ENCODE data around the gene TAF11L4. TPM values are rescaled to one million over a fixed set of nuclear protein-coding genes. Genes with fewer than 3 reads are reported as not detected.
"Not testable (repeated sequence)": the region's sequence is repeated elsewhere in the genome, so short reads cannot be mapped to it uniquely, and the experiment has no call there.

The TAF11L4 gene
- not detected for total RNA-seq

DNA sequence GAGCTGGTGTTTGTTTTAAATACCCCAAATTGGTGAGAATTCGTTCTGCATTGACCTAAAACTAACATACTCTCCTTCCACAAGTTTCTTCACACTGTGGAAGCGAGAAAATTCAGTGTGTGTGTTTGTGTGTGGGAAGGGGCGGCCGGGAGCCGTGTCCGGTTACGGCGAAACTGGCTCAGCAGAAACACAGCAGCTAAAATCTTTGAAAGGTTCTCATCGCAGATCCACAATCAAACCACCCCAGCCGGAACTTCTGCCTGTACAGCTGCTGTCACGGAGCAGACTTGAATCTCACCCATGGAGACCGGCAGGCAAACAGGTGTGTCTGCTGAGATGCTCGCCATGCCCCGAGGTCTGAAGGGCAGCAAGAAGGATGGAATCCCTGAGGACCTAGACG lies at the start of gene TAF11L4:
Gene TAF11L4, plus strand, starts transcription at position 301 of the 400 bp plus-strand sequence.
- DNase-seq: not testable (repeated sequence)

DNA sequence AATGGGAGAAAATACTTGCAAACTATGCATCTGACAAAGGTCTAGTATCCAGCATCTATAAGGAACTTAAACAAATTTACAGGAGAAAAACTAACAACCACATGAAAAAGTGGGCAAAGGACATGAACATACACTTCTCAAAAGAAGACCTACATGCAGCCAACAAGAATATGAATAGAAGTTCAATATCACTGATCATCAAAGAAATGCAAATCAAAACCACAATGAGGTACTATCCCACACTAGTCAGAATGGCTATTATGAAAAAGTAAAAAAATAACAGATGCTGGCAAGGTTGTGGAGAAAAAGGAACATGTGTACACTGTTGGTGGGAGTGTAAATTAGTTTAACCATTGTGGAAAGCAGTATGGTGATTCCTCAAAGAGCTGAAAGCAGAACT lies 46.5 kb upstream of the TAF11L4 start:
- not testable (repeated sequence) for DNase-seq

DNA sequence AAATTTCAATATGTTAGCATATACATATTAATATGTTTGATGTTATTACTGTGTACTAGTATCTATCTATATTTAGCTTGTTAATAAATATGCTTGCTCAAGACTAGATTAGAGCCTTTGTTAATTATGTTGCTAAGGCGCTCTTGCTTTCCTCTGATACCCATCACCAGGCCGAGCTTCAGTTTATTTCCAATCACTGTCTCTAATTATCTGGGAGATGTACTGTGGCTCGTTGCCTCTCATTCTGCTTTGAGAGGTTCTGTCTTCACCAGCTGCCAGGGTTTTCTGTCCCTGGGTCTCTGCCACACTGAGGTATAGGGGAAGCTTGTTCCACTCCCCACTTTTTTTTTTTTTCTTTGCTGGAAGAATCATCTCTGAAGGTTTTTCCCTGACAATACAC lies 44.6 kb upstream of the TAF11L4 start:
- no peak for DNase-seq

- DNase-seq: no peak
These were observed 43.9 kb upstream of the TAF11L4 start for GRCh38 chr5:17477573-17478265.

GRCh38 chr5:17481378-17481777 lies 40.2 kb upstream of the TAF11L4 start:
- no peak for DNase-seq

DNA sequence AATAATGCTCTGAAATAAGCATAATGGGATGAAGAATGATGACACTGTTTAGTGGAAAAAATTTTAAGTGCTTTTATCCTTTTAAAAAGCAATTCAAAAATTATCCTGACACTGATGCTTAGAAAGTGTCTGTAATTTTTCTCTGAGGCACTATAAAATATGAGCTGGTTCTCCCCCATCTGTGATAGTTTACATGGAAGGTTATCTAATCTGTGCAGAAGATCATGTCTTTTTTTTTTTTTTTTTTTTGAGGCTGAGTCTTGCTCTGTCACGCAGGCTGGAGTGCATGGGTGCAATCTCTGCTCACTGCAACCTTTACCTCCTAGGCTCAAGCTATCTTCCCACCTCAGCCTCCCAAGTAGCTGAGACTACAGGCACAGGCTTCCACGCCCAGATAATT lies 38.8 kb upstream of the TAF11L4 start:
- DNase-seq: no peak

DNA sequence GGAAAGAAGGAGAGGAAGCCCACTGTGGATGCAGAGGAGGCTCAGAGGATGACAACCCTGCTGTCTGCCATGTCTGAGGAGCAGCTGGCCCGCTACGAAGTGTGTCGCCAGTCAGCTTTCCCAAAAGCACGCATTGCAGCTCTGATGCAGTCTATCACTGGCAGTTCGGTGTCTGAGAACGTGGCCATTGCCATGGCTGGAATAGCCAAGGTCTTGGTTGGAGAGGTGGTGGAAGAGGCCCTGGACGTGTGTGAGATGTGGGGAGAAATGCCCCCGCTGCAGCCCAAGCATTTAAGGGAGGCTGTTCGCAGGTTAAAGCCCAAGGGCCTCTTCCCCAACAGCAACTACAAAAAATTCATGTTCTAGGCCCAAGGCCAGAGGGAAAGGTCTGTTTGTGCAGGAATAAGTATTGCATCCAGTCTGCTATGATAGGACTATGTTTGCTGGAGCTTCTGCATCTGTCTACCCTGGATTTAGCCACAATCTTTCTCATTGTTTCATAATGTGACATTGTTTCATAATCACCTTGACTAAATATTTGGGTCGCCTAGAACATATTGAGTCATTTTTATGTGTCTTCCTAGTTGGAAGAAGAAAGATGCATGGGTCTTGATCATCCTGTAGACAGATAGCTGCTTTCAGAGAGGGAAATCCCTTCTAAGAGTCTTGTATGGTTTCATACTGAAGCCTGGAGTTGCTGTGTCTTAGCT lies 35.0 kb upstream of the TAF11L4 start:
- DNase-seq: not testable (repeated sequence)

DNA sequence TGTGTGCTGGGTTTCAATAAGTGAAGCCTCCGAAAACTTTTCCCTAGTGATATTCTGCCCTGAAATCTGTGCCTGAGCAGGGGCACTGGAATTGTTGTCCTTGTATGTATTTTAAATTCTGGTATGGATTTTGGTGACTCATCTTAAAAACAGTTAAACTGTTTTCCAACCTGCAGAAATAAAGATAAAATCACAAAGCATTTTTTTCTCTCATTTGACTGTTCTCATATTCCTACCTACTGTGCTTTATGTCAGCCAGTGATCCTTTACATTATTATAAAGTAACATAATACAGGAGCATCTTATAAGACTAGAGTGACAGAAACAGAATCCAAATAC lies 34.5 kb upstream of the TAF11L4 start:
- DNase-seq: no peak

- not testable (repeated sequence) for DNase-seq
These were observed 30.3 kb upstream of the TAF11L4 start for GRCh38 chr5:17491257-17491656.

- no peak for DNase-seq
These were observed 28.8 kb upstream of the TAF11L4 start for GRCh38 chr5:17492770-17493169.

GRCh38 chr5:17497446-17497845 lies 24.2 kb upstream of the TAF11L4 start:
- no peak for DNase-seq

GRCh38 chr5:17497931-17498330 lies 23.7 kb upstream of the TAF11L4 start, which contains the start of gene TAF11L2:
TAF11L2 (plus strand) TSS chr5:17498231.
- not testable (repeated sequence) for DNase-seq

DNA sequence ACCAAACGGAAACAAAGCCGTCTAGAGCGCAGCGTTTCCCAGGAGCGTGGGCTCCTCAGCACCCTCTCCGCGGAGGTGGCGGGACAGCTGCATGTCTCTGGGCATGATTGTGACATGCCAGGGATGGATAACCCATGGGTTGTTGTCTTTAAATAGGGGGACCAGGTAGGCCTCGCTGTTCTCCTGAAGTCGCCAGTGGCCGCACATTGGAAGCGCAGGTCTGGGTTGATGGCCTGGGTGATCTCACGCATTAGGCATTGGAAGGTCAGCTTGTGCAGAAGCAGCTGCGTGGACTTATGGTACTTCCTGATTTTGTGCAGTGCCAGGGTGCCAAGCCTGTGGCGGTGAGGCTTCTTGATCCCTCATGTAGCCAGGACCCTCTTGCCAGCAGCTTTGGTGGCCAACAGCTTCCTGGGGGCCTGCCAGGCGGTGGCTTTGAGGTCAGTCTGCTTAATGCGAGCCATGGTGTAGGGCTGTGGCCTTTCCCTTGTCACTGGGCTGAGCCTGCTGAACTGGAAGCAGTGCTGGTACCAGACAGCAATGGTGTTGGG lies 9.8 kb upstream of the TAF11L4 start:
- no peak for DNase-seq

- DNase-seq: not testable (repeated sequence)
These were observed 4.1 kb upstream of the TAF11L4 start for GRCh38 chr5:17517526-17517925.

DNA sequence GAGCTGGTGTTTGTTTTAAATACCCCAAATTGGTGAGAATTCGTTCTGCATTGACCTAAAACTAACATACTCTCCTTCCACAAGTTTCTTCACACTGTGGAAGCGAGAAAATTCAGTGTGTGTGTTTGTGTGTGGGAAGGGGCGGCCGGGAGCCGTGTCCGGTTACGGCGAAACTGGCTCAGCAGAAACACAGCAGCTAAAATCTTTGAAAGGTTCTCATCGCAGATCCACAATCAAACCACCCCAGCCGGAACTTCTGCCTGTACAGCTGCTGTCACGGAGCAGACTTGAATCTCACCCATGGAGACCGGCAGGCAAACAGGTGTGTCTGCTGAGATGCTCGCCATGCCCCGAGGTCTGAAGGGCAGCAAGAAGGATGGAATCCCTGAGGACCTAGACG lies 3.5 kb upstream of the TAF11L4 start, which contains the start of gene TAF11L3:
Gene TAF11L3, plus strand, starts transcription at position 301 of the 400 bp plus-strand sequence.
- DNase-seq: not testable (repeated sequence)

DNA sequence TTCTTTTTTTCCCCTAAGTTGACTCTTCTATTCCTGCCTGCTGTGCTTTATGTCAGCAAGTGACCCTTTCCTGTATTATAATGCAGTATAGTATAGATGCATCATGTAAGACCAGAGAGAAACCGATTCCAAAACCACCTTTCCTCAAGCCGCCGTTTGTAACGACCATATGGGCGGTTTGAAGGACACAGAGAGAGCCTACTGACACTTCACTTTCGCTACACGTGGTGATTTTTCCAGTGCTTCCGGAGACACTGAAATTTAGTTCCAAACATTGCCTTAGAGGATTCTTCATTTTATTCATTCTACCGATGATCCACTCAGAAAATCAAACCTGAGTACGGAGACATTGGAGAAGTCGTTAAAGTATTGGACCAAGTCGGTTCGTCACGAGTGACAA lies 2.1 kb upstream of the TAF11L4 start:
- DNase-seq: not testable (repeated sequence)

GRCh38 chr5:17524935-17525334 lies 3.3 kb downstream of the TAF11L4 start, which contains the start of gene TAF11L5:
TAF11L5 (plus strand) TSS chr5:17525235.
- not testable (repeated sequence) for DNase-seq

- not testable (repeated sequence) for DNase-seq
These were observed 4.9 kb downstream of the TAF11L4 start for GRCh38 chr5:17526504-17526903.

DNA sequence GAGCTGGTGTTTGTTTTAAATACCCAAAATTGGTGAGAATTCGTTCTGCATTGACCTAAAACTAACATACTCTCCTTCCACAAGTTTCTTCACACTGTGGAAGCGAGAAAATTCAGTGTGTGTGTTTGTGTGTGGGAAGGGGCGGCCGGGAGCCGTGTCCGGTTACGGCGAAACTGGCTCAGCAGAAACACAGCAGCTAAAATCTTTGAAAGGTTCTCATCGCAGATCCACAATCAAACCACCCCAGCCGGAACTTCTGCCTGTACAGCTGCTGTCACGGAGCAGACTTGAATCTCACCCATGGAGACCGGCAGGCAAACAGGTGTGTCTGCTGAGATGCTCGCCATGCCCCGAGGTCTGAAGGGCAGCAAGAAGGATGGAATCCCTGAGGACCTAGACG lies 6.8 kb downstream of the TAF11L4 start, which contains the start of gene TAF11L6:
Gene TAF11L6, plus strand, starts transcription at position 301 of the 400 bp plus-strand sequence.
- not testable (repeated sequence) for DNase-seq
